HepG2 (cell line): ENCODE results near the gene MAVS. TPM values are rescaled to one million over a fixed set of nuclear protein-coding genes. Genes with fewer than 3 reads are reported as not detected.

ENCODE experiments used
- ATM ChIP-seq: fragments of 450-650 bp; IDR thresholded peaks from 2 replicates; pipeline ENCODE4 v1.7.1; 2017; ENCODE audit warnings: mild to moderate bottlenecking, borderline replicate concordance
- FOSL1 ChIP-seq: sonication (generic); formaldehyde crosslinking; IDR thresholded peaks from 2 replicates; pipeline ENCODE4 v1.9.0; 2021; ENCODE audit warnings: missing genetic modification reagents, borderline replicate concordance
- KLF13 ChIP-seq: sonication (generic); formaldehyde crosslinking; IDR thresholded peaks from 2 replicates; pipeline ENCODE4 v1.4.0; 2020; ENCODE audit warnings: mild to moderate bottlenecking, missing genetic modification reagents
- TSC22D2 ChIP-seq: sonication (generic); formaldehyde crosslinking; IDR thresholded peaks from 2 replicates; pipeline ENCODE4 v1.5.1; 2020; ENCODE audit warnings: missing genetic modification reagents, mild to moderate bottlenecking, borderline replicate concordance
- ZFP36 ChIP-seq: fragments of 150-350 bp; IDR thresholded peaks from 2 replicates; pipeline ENCODE4 v1.6.1; 2018; ENCODE audit warnings: borderline replicate concordance, low read length, low read depth; ENCODE audit not compliant: partially characterized antibody
- ZNF225 ChIP-seq: sonication (generic); formaldehyde crosslinking; IDR thresholded peaks from 2 replicates; pipeline ENCODE4 v1.4.0; 2020; ENCODE audit warnings: mild to moderate bottlenecking, missing genetic modification reagents
- polyA plus RNA-seq, 8 experiments: library from polyadenylated mRNA; depleted of rRNA in 3 of 8; stranded (reverse) in 7 of 8; unstranded in 1 of 8; fragments of >200 nt; fragmentation: Illumina TruSeq in 4 of 8; extraction: Trizol in 4 of 8; gene quantifications; 2 replicates each; pipeline versions ENCODE4 v1.2.1 to v1.2.3, GENCODE V29; 2011 to 2016; ENCODE audit warnings: low read depth in 4 of 8, missing spikeins in 1 of 8, mixed read lengths in 1 of 8; ENCODE audit not compliant: insufficient read depth in 1 of 8
- total RNA-seq, 5 experiments: library from RNA; depleted of rRNA; stranded (reverse); fragments of >200 nt; fragmentation: Illumina TruSeq; extraction: Trizol; gene quantifications; 2 replicates each; pipeline ENCODE4 v1.2.3, GENCODE V29; 2016; ENCODE audit warnings: low read depth in 1 of 5
- TF ChIP-seq, protein P1 (sequence below), 2 experiments: fragments of 450-650 bp in 1 of 2; sonication (generic) in 1 of 2; formaldehyde crosslinking in 1 of 2; IDR thresholded peaks; 2 replicates each; pipeline versions ENCODE4 v1.6.1 to v1.8.0; 2016 to 2022; ENCODE audit warnings: antibody characterized with exemption in 1 of 2, mild to moderate bottlenecking in 1 of 2, missing genetic modification reagents in 1 of 2
- TF ChIP-seq, protein P2 (sequence below): sonication (generic); formaldehyde crosslinking; conservative IDR thresholded peaks from 2 replicates; pipeline ENCODE4 v1.4.0; 2020; ENCODE audit warnings: mild to moderate bottlenecking, missing genetic modification reagents, moderate library complexity
- TF ChIP-seq, protein P3 (sequence below): sonication (generic); formaldehyde crosslinking; IDR thresholded peaks from 2 replicates; pipeline ENCODE4 v1.4.0; 2020; ENCODE audit warnings: mild to moderate bottlenecking, missing genetic modification reagents

Gene MAVS
- total and polyA plus RNA-seq, 2 of the 13 experiments (the other 11 are each of a cell fraction or from before 2014, with no cell fraction given) = 27.3 to 36.6 TPM

DNA sequence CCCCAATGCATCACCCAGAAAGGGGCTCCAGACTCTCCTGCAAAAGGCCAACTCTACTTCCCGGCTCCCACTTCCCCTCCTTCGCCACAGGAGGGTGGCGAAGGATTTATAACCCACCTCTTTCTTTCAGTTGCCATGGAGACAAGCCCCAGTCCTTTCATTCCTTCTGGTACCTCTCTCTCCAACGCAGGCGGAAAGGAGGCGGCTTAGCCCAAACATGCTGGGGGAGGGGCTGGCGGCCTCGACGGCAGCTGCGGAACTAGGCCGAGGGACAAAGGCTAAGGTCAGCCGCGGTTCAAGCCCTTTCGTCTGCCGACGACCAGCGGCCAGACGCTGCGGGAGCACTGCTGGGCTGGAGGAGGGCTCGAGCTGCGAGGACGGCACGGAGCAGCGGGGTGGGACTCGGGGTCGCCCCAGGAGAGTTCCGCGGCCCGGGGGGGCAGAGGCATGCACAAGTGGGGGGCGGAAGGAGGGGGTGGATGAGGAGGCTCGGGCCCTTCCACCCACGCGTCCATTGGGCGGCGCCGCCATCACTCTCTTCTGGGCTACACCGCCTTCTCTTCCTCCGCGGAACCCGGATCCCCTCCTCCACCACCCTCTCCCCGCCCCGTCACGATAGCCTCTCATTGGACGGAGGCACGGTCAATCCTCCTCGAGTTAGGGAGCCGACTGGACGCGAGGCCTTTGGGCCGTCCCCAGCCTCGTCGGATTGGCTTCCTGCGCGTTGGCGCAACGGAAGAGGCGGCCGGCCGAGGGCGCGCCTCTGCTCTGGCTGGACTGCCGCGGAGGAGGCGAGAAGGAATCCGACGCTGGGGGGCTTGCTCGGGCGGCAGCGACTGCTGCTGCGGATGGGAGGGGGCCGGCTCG is 42.2 kb downstream of the MAVS start, which contains the start of gene PANK2 (continued):
- TF ChIP-seq, protein P1, sequence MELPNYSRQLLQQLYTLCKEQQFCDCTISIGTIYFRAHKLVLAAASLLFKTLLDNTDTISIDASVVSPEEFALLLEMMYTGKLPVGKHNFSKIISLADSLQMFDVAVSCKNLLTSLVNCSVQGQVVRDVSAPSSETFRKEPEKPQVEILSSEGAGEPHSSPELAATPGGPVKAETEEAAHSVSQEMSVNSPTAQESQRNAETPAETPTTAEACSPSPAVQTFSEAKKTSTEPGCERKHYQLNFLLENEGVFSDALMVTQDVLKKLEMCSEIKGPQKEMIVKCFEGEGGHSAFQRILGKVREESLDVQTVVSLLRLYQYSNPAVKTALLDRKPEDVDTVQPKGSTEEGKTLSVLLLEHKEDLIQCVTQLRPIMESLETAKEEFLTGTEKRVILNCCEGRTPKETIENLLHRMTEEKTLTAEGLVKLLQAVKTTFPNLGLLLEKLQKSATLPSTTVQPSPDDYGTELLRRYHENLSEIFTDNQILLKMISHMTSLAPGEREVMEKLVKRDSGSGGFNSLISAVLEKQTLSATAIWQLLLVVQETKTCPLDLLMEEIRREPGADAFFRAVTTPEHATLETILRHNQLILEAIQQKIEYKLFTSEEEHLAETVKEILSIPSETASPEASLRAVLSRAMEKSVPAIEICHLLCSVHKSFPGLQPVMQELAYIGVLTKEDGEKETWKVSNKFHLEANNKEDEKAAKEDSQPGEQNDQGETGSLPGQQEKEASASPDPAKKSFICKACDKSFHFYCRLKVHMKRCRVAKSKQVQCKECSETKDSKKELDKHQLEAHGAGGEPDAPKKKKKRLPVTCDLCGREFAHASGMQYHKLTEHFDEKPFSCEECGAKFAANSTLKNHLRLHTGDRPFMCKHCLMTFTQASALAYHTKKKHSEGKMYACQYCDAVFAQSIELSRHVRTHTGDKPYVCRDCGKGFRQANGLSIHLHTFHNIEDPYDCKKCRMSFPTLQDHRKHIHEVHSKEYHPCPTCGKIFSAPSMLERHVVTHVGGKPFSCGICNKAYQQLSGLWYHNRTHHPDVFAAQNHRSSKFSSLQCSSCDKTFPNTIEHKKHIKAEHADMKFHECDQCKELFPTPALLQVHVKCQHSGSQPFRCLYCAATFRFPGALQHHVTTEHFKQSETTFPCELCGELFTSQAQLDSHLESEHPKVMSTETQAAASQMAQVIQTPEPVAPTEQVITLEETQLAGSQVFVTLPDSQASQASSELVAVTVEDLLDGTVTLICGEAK (IDR thresholded peaks at IDR 0.05) = peak; percentile 53
- TF ChIP-seq, protein P1 (CRISPR knock-in tag; IDR thresholded peaks at IDR 0.05) = peak; percentile 78
- TF ChIP-seq FOSL1 (no peak), KLF13 (peak; percentile 96), ZNF225 (CRISPR knock-in tag) (peak; percentile 95), TSC22D2 (CRISPR knock-in tag) (no peak), ZFP36 (no peak), ATM (no peak)
- TF ChIP-seq, protein P2, sequence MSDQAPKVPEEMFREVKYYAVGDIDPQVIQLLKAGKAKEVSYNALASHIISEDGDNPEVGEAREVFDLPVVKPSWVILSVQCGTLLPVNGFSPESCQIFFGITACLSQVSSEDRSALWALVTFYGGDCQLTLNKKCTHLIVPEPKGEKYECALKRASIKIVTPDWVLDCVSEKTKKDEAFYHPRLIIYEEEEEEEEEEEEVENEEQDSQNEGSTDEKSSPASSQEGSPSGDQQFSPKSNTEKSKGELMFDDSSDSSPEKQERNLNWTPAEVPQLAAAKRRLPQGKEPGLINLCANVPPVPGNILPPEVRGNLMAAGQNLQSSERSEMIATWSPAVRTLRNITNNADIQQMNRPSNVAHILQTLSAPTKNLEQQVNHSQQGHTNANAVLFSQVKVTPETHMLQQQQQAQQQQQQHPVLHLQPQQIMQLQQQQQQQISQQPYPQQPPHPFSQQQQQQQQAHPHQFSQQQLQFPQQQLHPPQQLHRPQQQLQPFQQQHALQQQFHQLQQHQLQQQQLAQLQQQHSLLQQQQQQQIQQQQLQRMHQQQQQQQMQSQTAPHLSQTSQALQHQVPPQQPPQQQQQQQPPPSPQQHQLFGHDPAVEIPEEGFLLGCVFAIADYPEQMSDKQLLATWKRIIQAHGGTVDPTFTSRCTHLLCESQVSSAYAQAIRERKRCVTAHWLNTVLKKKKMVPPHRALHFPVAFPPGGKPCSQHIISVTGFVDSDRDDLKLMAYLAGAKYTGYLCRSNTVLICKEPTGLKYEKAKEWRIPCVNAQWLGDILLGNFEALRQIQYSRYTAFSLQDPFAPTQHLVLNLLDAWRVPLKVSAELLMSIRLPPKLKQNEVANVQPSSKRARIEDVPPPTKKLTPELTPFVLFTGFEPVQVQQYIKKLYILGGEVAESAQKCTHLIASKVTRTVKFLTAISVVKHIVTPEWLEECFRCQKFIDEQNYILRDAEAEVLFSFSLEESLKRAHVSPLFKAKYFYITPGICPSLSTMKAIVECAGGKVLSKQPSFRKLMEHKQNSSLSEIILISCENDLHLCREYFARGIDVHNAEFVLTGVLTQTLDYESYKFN = peak; percentile 86
- TF ChIP-seq, protein P3, sequence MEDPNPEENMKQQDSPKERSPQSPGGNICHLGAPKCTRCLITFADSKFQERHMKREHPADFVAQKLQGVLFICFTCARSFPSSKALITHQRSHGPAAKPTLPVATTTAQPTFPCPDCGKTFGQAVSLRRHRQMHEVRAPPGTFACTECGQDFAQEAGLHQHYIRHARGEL = no peak
